Fibroblast of lung (primary cell): ENCODE results near the gene MPZL2. TPM values are rescaled to one million over a fixed set of nuclear protein-coding genes. Genes with fewer than 3 reads are reported as not detected.

Experiments used
- DNase-seq, 2 donors: peaks; one replicate each; pipeline versions ENCODE4 v3.0.0 to v3.0.0-alpha.2; 2010; ENCODE audit warnings: low read depth in 2 of 2
- H2AFZ ChIP-seq: 2 replicates; pipeline ENCODE4 v1.5.1; 2012; ENCODE audit warnings: low read length, control low read depth, inconsistent platforms
- H3K27ac ChIP-seq: 2 replicates; pipeline ENCODE4 v1.5.1; 2011; ENCODE audit warnings: low read length, control low read depth; ENCODE audit not compliant: insufficient read depth
- H3K27me3 ChIP-seq: 2 replicates; pipeline ENCODE4 v1.5.1; 2011; ENCODE audit warnings: mild to moderate bottlenecking, low read length; ENCODE audit not compliant: control insufficient read depth, insufficient read depth
- H3K36me3 ChIP-seq: 2 replicates; pipeline ENCODE4 v1.5.1; 2011; ENCODE audit warnings: low read length; ENCODE audit not compliant: control insufficient read depth, insufficient read depth
- H3K4me1 ChIP-seq: 2 replicates; pipeline ENCODE4 v1.5.1; 2011; ENCODE audit warnings: low read length; ENCODE audit not compliant: control insufficient read depth, insufficient read depth; ENCODE audit errors: extremely low read depth
- H3K4me2 ChIP-seq: 2 replicates; pipeline ENCODE4 v1.5.1; 2011; ENCODE audit warnings: low read length, control low read depth; ENCODE audit not compliant: insufficient read depth; ENCODE audit errors: extremely low read depth
- H3K4me3 ChIP-seq, 4 experiments: fragments of 200-600 bp in 1 of 4; sonication (generic) in 1 of 4; replicated peaks in 1 of 4; 2 replicates each; pipeline ENCODE4 v1.5.1; 2011 to 2016; ENCODE audit warnings: low read length in 4 of 4, low read depth in 3 of 4, mild to moderate bottlenecking in 3 of 4, control low read depth in 2 of 4, inconsistent platforms in 1 of 4, mixed read lengths in 1 of 4; ENCODE audit not compliant: insufficient read depth in 1 of 4; ENCODE audit errors: control extremely low read depth in 1 of 4
- H3K79me2 ChIP-seq: 2 replicates; pipeline ENCODE4 v1.5.1; 2012; ENCODE audit warnings: mild to moderate bottlenecking, low read length, inconsistent platforms; ENCODE audit not compliant: control insufficient read depth, insufficient read depth
- H3K9ac ChIP-seq: 2 replicates; pipeline ENCODE4 v1.5.1; 2011; ENCODE audit warnings: mild to moderate bottlenecking, low read length, control low read depth; ENCODE audit not compliant: insufficient read depth
- H3K9me3 ChIP-seq: 2 replicates; pipeline ENCODE4 v1.5.1; 2012; ENCODE audit warnings: low read depth, low read length; ENCODE audit not compliant: control insufficient read depth, insufficient read depth
- H4K20me1 ChIP-seq: 2 replicates; pipeline ENCODE4 v1.5.1; 2011; ENCODE audit warnings: low read length; ENCODE audit not compliant: control insufficient read depth, insufficient read depth; ENCODE audit errors: extremely low read depth
- EZH2 ChIP-seq: IDR thresholded peaks from 2 replicates; pipeline ENCODE4 v1.5.1; 2012; ENCODE audit warnings: low read length, control low read depth, mild to moderate bottlenecking; ENCODE audit errors: missing control alignments
- polyA plus RNA-seq, 2 donors: library from polyadenylated mRNA; depleted of rRNA in 1 of 2; stranded (reverse) in 1 of 2; unstranded in 1 of 2; fragments of >200 nt; gene quantifications; 2 replicates each; pipeline ENCODE4 v1.2.1, GENCODE V29; 2011 to 2012; ENCODE audit warnings: missing spikeins in 1 of 2
- total RNA-seq: library from RNA; depleted of rRNA; stranded (reverse); fragments of >200 nt; gene quantifications from 2 replicates; pipeline ENCODE4 v1.2.1, GENCODE V29; 2014
- TF ChIP-seq, protein P1 (sequence below), 2 donors: IDR thresholded peaks in 1 of 2; conservative IDR thresholded peaks in 1 of 2; 1 replicate in 1 of 2; 2 replicates in 1 of 2; pipeline ENCODE4 v1.5.1; 2011 to 2012; ENCODE audit warnings: low read length in 2 of 2, control low read depth in 1 of 2, inconsistent platforms in 1 of 2, low read depth in 1 of 2, mild to moderate bottlenecking in 1 of 2

Gene MPZL2
- total and polyA plus RNA-seq, 2 donors (not counting 1 experiment from before 2014, with no cell fraction given): not detected

GRCh38 chr11:118243993-118244762 is 19.9 kb downstream of the MPZL2 start:
- Histone ChIP-seq H3K36me3 (no peaks in the 10 kb centered on the region), H3K4me3 (no peak overlapping the region), H4K20me1 (no peaks in the 10 kb centered on the region), H3K9me3 (no peaks in the 10 kb centered on the region), H3K79me2 (no peaks in the 10 kb centered on the region), H3K27ac (no peak overlapping the region), H3K4me2 (no peak overlapping the region), H3K27me3 (no peaks in the 10 kb centered on the region), H3K9ac (no peak overlapping the region), H2AFZ (no peak overlapping the region), H3K4me1 (no peaks in the 10 kb centered on the region)
- DNase-seq: no peak
- TF ChIP-seq, protein P1, sequence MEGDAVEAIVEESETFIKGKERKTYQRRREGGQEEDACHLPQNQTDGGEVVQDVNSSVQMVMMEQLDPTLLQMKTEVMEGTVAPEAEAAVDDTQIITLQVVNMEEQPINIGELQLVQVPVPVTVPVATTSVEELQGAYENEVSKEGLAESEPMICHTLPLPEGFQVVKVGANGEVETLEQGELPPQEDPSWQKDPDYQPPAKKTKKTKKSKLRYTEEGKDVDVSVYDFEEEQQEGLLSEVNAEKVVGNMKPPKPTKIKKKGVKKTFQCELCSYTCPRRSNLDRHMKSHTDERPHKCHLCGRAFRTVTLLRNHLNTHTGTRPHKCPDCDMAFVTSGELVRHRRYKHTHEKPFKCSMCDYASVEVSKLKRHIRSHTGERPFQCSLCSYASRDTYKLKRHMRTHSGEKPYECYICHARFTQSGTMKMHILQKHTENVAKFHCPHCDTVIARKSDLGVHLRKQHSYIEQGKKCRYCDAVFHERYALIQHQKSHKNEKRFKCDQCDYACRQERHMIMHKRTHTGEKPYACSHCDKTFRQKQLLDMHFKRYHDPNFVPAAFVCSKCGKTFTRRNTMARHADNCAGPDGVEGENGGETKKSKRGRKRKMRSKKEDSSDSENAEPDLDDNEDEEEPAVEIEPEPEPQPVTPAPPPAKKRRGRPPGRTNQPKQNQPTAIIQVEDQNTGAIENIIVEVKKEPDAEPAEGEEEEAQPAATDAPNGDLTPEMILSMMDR (conservative IDR thresholded peaks at IDR 0.05 in 1 of 2, IDR thresholded peaks at IDR 0.05 in 1 of 2; ENCODE audit: low read depth in 1 of 2, low read length in 2 of 2): no peak
- TF ChIP-seq EZH2: no peak

DNA sequence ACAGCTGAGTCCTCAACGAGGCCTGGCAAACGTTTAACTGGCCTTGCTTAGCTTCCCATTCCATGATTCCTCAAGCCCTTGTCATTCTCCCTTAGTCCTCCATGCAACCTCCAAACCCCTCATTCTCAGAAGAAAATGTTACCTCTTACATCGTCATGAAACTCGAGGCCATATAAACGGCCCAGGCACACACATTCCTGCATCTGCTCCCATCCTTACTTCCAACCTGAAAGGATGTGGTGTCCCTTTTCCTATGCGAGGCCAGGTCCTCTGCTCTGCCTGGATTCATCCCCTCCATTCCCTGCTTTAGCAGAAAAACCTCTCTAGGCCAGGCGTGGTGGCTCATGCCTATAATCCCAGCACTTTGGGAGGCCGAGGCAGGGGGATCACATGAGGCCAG is 20.9 kb downstream of the MPZL2 start:
- TF ChIP-seq, protein P1 (conservative IDR thresholded peaks at IDR 0.05 in 1 of 2, IDR thresholded peaks at IDR 0.05 in 1 of 2; ENCODE audit: low read depth in 1 of 2, low read length in 2 of 2): no peak
- no peak for TF ChIP-seq EZH2
- Histone ChIP-seq H4K20me1 (no peaks in the 10 kb centered on the region), H3K9me3 (no peaks in the 10 kb centered on the region), H3K9ac (no peak overlapping the region), H3K4me1 (no peaks in the 10 kb centered on the region), H3K4me3 (no peak overlapping the region), H3K36me3 (no peaks in the 10 kb centered on the region), H3K4me2 (no peak overlapping the region), H3K79me2 (no peaks in the 10 kb centered on the region), H3K27me3 (no peaks in the 10 kb centered on the region), H3K27ac (no peak overlapping the region), H2AFZ (no peak overlapping the region)
- no peak for DNase-seq

- Histone ChIP-seq H3K9ac (no peak overlapping the region), H2AFZ (no peak overlapping the region), H4K20me1 (no peaks in the 10 kb centered on the region), H3K4me2 (no peak overlapping the region), H3K9me3 (no peaks in the 10 kb centered on the region), H3K27me3 (no peaks in the 10 kb centered on the region), H3K4me1 (no peaks in the 10 kb centered on the region), H3K36me3 (no peaks in the 10 kb centered on the region), H3K4me3 (no peak overlapping the region), H3K79me2 (no peaks in the 10 kb centered on the region), H3K27ac (no peak overlapping the region)
- no peak for DNase-seq
- TF ChIP-seq, protein P1 (conservative IDR thresholded peaks at IDR 0.05 in 1 of 2, IDR thresholded peaks at IDR 0.05 in 1 of 2; ENCODE audit: low read depth in 1 of 2, low read length in 2 of 2): no peak
- TF ChIP-seq EZH2: no peak
Measured at GRCh38 chr11:118241764-118242098, 22.4 kb downstream of the MPZL2 start.
